OCI-LY7 (cell line): ENCODE data around the gene TECTB. TPM values are rescaled to one million over a fixed set of nuclear protein-coding genes. Genes with fewer than 3 reads are reported as not detected.

ENCODE experiments used
- BruUV-seq: library from RNA; stranded (reverse); fragments of 400-500 nt; replicated peaks from 2 replicates; lab custom pipeline; 2021; lab: Mats Ljungman, UMichigan
- CTCF ChIA-PET: fragments of 300-600 bp; sonication (Branson Sonifier 250); formaldehyde crosslinking; loops from one replicate; lab custom pipeline; 2022; ENCODE audit warnings: antibody characterized with exemption; ENCODE audit not compliant: unreplicated experiment; lab: Charles Lee
- POLR2A ChIA-PET: fragments of 300-600 bp; sonication (Branson Sonifier 250); formaldehyde crosslinking; loops from one replicate; lab custom pipeline; 2022; ENCODE audit warnings: antibody characterized with exemption; lab: Charles Lee
- DNase-seq: peaks from one replicate; pipeline ENCODE4 v3.0.0-alpha.2; 2015; ENCODE audit warnings: low spot score
- H2AFZ ChIP-seq: fragments of 200-600 bp; sonication (generic), shearing (Covaris generic); 2 replicates; pipeline ENCODE4 v1.6.1; 2014; ENCODE audit warnings: mild to moderate bottlenecking, antibody characterized with exemption, low read length, moderate library complexity
- H3K27ac ChIP-seq: fragments of 200-600 bp; sonication (generic); 2 replicates; pipeline ENCODE4 v1.5.1; 2014; ENCODE audit warnings: mixed run types, low read depth, mild to moderate bottlenecking, moderate library complexity, low read length, inconsistent platforms; ENCODE audit not compliant: poor library complexity, severe bottlenecking
- H3K36me3 ChIP-seq: fragments of 200-600 bp; sonication (generic); 2 replicates; pipeline ENCODE4 v1.6.1; 2014; ENCODE audit warnings: mild to moderate bottlenecking, antibody characterized with exemption, low read length, moderate library complexity, mixed read lengths; ENCODE audit not compliant: insufficient read depth
- H3K4me1 ChIP-seq: fragments of 200-600 bp; sonication (generic); 2 replicates; pipeline ENCODE4 v1.5.1; 2014; ENCODE audit warnings: mild to moderate bottlenecking, low read length; ENCODE audit not compliant: insufficient read depth, poor library complexity, severe bottlenecking
- H3K4me2 ChIP-seq: fragments of 200-600 bp; sonication (generic); 2 replicates; pipeline ENCODE4 v1.6.1; 2014; ENCODE audit warnings: mild to moderate bottlenecking, low read length
- H3K4me3 ChIP-seq: fragments of 200-600 bp; sonication (generic); 2 replicates; pipeline ENCODE4 v1.5.1; 2014; ENCODE audit warnings: mild to moderate bottlenecking, low read depth, low read length; ENCODE audit not compliant: poor library complexity, severe bottlenecking
- H3K79me2 ChIP-seq: fragments of 200-600 bp; sonication (generic); 2 replicates; pipeline ENCODE4 v1.6.1; 2016; ENCODE audit warnings: low read depth, mild to moderate bottlenecking, low read length, moderate library complexity, mixed read lengths; ENCODE audit not compliant: insufficient read depth
- H3K9me2 ChIP-seq: fragments of 200-600 bp; sonication (generic); 2 replicates; pipeline ENCODE4 v1.6.1; 2016; ENCODE audit warnings: mild to moderate bottlenecking, low read length, mixed read lengths; ENCODE audit not compliant: insufficient read depth
- H3K9me3 ChIP-seq: fragments of 200-600 bp; sonication (generic); 2 replicates; pipeline ENCODE4 v1.6.1; 2014; ENCODE audit warnings: mild to moderate bottlenecking, mixed run types, low read length, mixed read lengths
- H4K20me1 ChIP-seq: fragments of 200-600 bp; sonication (generic); 2 replicates; pipeline ENCODE4 v1.6.1; 2014; ENCODE audit warnings: mild to moderate bottlenecking, antibody characterized with exemption, low read length, moderate library complexity, mixed read lengths; ENCODE audit not compliant: insufficient read depth
- CTCF ChIP-seq: fragments of 200-600 bp; sonication (generic); conservative IDR thresholded peaks from 2 replicates; pipeline ENCODE4 v1.5.1; 2014; ENCODE audit warnings: mild to moderate bottlenecking, antibody characterized with exemption, low read length, moderate library complexity, mixed read lengths
- EZH2phosphoT487 ChIP-seq: fragments of 200-600 bp; sonication (generic); IDR thresholded peaks from 2 replicates; pipeline ENCODE4 v1.6.1; 2018; ENCODE audit warnings: low read depth, borderline replicate concordance, mild to moderate bottlenecking, mixed run types, antibody characterized with exemption, low read length, moderate library complexity, mixed read lengths
- intact Hi-C: fragments of 100-400 bp; cut with micrococcal nuclease; formaldehyde crosslinking; loops from one replicate; pipeline ENCODE4 v1.10.0; 2022; ENCODE audit not compliant: unreplicated experiment
- total RNA-seq, 2 experiments: library from RNA; depleted of rRNA in 1 of 2; stranded (reverse); fragments of >200 nt in 1 of 2; shearing (Covaris generic) in 1 of 2; gene quantifications; 2 replicates each; pipeline ENCODE4 v1.2.3, GENCODE V29; 2014 to 2022

Gene TECTB
- total RNA-seq, 2 experiments from 2014 or later: not detected

- POLR2A ChIA-PET: interaction anchor here (1.2 kb wide), 1 partner anchor 17 kb away, joined by 3 read pairs; no protein-coding TSS in a partner anchor
- no TSS peak for BruUV-seq
- Histone ChIP-seq H3K79me2 (no peaks in the 10 kb centered on the region), H3K9me3 (no peaks in the 10 kb centered on the region), H3K4me3 (no peak overlapping the region), H3K9me2 (no peaks in the 10 kb centered on the region), H4K20me1 (no peaks in the 10 kb centered on the region), H3K36me3 (no peaks in the 10 kb centered on the region), H3K4me1 (no peaks in the 10 kb centered on the region), H2AFZ (no peak overlapping the region), H3K4me2 (no peak overlapping the region), H3K27ac (no peak overlapping the region)
- DNase-seq: no peak
- intact Hi-C loops: no loop called here
- CTCF ChIA-PET: no interaction called here
- TF ChIP-seq CTCF (no peak), EZH2phosphoT487 (no peak)
Measured at GRCh38 chr10:112349521-112350085, 66.4 kb downstream of the TECTB start.

GRCh38 chr10:112351146-112351545 lies 67.9 kb downstream of the TECTB start:
- Histone ChIP-seq H3K27ac (no peak overlapping the region), H3K79me2 (no peaks in the 10 kb centered on the region), H3K4me3 (no peak overlapping the region), H2AFZ (no peak overlapping the region), H3K4me2 (no peak overlapping the region), H3K9me3 (no peaks in the 10 kb centered on the region), H3K36me3 (no peaks in the 10 kb centered on the region), H3K4me1 (no peaks in the 10 kb centered on the region), H3K9me2 (no peaks in the 10 kb centered on the region), H4K20me1 (no peaks in the 10 kb centered on the region)
- no peak for TF ChIP-seq EZH2phosphoT487
- ChIA-PET CTCF (no interaction called here), POLR2A (interaction anchor here (0.7 to 1.8 kb wide), 3 partner anchors 9 to 25 kb away, joined by 3 to 8 read pairs (median 4); no protein-coding TSS in a partner anchor)
- no TSS peak for BruUV-seq
- no peak for DNase-seq
- intact Hi-C loops: no loop called here

GRCh38 chr10:112352044-112352443 lies 68.8 kb downstream of the TECTB start:
- POLR2A ChIA-PET: interaction anchor here (0.8 to 1.8 kb wide), 2 partner anchors 8 to 23 kb away, joined by 3 to 8 read pairs; no protein-coding TSS in a partner anchor
- H3K4me3 ChIP-seq: no peak overlapping the region
- H3K9me3 ChIP-seq: no peaks in the 10 kb centered on the region
- H2AFZ ChIP-seq: no peak overlapping the region
- H3K9me2 ChIP-seq: no peaks in the 10 kb centered on the region
- H3K4me1 ChIP-seq: no peaks in the 10 kb centered on the region
- no peak for DNase-seq
- intact Hi-C loops: no loop called here
- H4K20me1 ChIP-seq: no peaks in the 10 kb centered on the region
- no peak overlapping the region for H3K27ac ChIP-seq
- no peaks in the 10 kb centered on the region for H3K79me2 ChIP-seq
- no TSS peak for BruUV-seq
- H3K4me2 ChIP-seq: no peak overlapping the region
- no peaks in the 10 kb centered on the region for H3K36me3 ChIP-seq
- TF ChIP-seq EZH2phosphoT487 (no peak), CTCF (no peak)
- CTCF ChIA-PET: no interaction called here
